GM12801 (cell line): ENCODE results near the gene NTSR2.

Source experiments
- CTCF ChIP-seq: IDR thresholded peaks from one replicate; pipeline ENCODE4 v1.5.1; 2011; ENCODE audit warnings: control low read depth; ENCODE audit not compliant: insufficient read length; ENCODE audit errors: extremely low read depth

NTSR2 gene

GRCh38 chr2:11698009-11698922 lies 28.3 kb upstream of the NTSR2 start:
- TF ChIP-seq CTCF, result no peak

- no peak for TF ChIP-seq CTCF
These were observed 27.3 kb upstream of the NTSR2 start for GRCh38 chr2:11697103-11697871.

- TF ChIP-seq CTCF, result no peak
These were observed 26.7 kb upstream of the NTSR2 start for GRCh38 chr2:11696736-11697102.

GRCh38 chr2:11695576-11695975 lies 25.6 kb upstream of the NTSR2 start:
- TF ChIP-seq CTCF, result no peak

GRCh38 chr2:11692966-11693521 lies 23.0 kb upstream of the NTSR2 start:
- no peak for TF ChIP-seq CTCF

- no peak for TF ChIP-seq CTCF
These were observed 21.2 kb upstream of the NTSR2 start for GRCh38 chr2:11691076-11691660.
